GM18502 (cell line): Measurements from ENCODE around the gene AKT1S1.
"Not testable (repeated sequence)": the region's sequence is repeated elsewhere in the genome, so short reads cannot be mapped to it uniquely, and the experiment has no call there.

Source experiments
- ATAC-seq: cut with Tn5 transposase; IDR thresholded peaks from one replicate; pipeline ENCODE4 v1.9.1; 2021; ENCODE audit warnings: mild to moderate bottlenecking; ENCODE audit not compliant: unreplicated experiment, poor library complexity

AKT1S1 gene

GRCh38 chr19:49819452-49820115 lies 57.6 kb downstream of the AKT1S1 start:
- not testable (repeated sequence) for ATAC-seq
